Measurements from ENCODE around the gene FBXO21.
"Not testable (repeated sequence)": the region's sequence is repeated elsewhere in the genome, so short reads cannot be mapped to it uniquely, and the experiment has no call there.

- TF ChIP-seq CTCF, POLR2AphosphoS5 (IDR thresholded peaks at IDR 0.05): not testable (repeated sequence)
These were observed 86.3 kb downstream of the FBXO21 start for GRCh38 chr12:117104003-117104402.
